ENCODE data around the gene FNDC3A.
"Not testable (repeated sequence)": the region's sequence is repeated elsewhere in the genome, so short reads cannot be mapped to it uniquely, and the experiment has no call there.

FNDC3A gene

DNA sequence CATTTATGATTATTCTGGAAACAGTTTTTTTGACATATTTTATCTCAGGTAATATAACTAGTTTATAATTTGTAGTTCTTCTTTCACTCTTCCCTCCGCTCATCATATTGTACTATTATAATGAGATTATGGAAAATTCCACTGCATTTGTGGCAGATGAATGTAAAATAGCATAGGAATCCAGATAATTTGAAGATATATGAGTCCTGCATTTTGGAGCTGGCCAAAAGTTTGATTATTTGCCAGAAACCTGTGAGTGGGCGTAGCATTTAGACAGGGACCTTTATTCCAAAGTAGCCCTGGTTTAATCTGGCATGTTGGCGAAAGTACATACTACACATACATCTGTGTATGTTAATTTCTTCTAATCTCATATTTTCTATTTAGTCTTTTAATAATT, 65.2 kb downstream of the FNDC3A start:
- no peak for DNase-seq (ENCODE audit: low spot score)
- FAIRE-seq: no peak

DNA sequence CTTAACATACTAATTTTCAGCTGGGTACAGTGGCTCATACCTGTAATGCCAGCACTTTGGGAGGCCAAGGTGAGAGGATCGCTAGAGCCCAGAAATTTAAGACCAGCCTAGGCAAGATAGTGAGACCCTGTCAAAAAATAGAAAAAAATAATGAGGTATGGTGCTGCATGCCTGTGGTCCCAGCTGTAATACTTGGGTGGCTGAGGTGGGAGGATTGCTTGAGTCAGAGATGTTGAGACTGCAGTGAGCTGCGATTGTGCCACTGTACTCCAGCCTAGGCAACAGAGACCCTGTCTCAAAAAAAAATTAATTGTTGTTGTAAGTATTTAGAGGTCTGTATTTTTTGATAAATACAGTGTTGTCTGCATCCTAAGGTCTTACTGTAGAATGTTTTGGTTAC, 66.8 kb downstream of the FNDC3A start:
- no peak for DNase-seq (ENCODE audit: low spot score)

DNA sequence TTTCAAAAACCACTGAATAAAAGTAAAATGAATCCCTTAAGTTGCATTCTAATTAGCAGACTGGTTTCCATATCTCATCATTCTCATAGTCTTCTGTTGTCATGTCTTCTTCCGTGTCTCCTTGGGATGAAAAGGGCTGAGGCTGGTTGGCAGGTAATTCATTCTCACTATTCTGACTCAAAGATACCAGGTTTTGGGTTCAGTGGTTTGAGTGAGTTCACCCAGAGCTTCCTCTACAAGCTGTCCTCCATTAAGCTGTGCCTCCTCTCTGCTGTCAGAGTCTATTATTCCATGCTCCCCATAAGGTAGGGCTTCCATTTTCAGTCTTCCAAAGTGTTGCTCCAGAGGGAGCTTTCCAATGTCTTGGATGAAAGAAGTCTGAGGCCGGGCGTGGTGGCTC, 68.3 kb downstream of the FNDC3A start:
- DNase-seq (ENCODE audit: low spot score) (no peak), FAIRE-seq (no peak)

More for the DNA sequence above, 66.8 kb downstream of the FNDC3A start:
- FAIRE-seq: no peak

GRCh38 chr13:49044836-49045235, 69.1 kb downstream of the FNDC3A start:
- DNase-seq (ENCODE audit: low spot score): no peak
- no peak for FAIRE-seq

GRCh38 chr13:49046002-49046401, 70.3 kb downstream of the FNDC3A start:
- no peak for FAIRE-seq
- DNase-seq (ENCODE audit: low spot score): no peak

DNA sequence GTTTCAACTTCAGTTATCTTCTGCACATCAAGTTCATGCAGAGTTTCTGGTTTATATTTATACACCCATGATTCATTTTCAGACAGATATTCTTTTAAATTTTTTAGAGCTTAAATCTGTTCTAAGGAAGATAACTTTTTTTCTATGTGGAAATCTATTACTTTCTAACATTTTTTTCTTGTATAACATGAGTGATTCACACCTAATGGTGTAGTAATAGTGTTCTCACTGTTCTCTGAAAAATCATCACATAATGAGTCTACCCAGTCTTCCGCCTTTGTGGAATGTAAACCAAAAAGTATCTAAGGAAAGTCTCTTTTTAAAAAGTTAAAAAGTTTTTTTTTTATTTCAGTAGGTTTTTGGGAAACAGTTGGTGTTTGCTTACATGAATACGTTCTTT, 70.8 kb downstream of the FNDC3A start:
- no peak for FAIRE-seq
- DNase-seq (ENCODE audit: low spot score): no peak

DNA sequence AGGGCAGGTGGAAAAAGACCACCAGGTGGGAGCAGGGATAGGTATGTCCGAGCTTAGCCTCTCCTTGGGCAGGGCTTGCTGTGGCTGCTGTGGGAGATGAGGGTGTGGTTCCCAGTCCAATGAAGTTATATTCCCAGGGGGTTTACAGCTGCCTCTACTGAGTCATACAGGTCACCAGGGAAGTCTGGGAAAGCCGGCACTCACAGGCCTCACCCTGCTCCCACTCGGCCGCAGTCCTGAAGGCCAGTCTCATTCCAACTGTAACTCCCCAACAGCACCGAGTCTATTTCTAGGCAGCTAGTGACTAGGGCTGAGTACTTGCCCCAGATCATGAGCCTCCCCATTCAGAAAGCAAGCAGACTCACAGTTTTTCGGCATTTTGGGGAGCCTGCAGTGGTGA, 77.1 kb downstream of the FNDC3A start:
- FAIRE-seq (no peak), DNase-seq (ENCODE audit: low spot score) (peak; percentile 5)

- DNase-seq (ENCODE audit: low spot score) (no peak), FAIRE-seq (no peak)
These were observed 77.5 kb downstream of the FNDC3A start for GRCh38 chr13:49053215-49053614.

DNA sequence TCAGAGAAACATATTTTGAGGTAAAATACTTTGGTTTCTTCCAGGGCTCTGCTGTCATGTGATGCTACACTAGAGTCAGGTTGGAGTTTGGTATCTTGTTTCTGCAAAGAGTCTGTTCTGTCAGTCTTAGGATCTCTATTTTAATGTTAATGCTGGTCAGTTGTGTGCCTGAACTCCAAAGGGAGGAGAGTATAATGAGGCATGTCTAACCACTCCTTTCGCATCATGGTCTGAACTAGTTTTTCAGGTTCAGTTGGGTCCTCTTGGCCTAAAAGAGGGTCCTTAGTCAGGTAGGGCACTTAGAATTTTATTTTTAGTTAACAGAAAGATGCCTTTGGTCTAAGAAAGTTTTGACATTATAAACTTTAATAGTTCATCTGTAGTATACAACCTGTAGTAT, 78.2 kb downstream of the FNDC3A start:
- FAIRE-seq: no peak

DNA sequence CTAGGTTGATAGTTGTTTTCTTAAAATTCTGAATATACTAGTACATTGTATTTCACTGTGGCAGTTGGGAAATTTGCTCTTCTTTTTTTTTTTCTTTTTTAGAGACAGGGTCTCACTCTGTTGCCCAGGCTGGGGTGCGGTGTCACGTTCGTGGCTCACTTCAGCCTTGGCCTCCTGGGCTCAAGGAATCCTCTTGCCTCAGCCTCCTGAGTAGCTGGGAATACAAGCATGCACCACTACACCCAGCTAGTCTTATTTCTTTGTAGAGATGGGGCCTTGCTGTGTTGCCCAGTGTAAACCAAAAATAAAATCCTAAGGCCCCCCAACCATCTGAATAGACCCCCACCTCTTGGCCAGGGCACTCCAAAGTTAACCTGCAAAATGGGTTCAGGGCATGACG, 79.3 kb downstream of the FNDC3A start:
- DNase-seq (ENCODE audit: low spot score) (no peak), FAIRE-seq (no peak)

More for the DNA sequence above, 78.2 kb downstream of the FNDC3A start:
- no peak for DNase-seq (ENCODE audit: low spot score)

DNA sequence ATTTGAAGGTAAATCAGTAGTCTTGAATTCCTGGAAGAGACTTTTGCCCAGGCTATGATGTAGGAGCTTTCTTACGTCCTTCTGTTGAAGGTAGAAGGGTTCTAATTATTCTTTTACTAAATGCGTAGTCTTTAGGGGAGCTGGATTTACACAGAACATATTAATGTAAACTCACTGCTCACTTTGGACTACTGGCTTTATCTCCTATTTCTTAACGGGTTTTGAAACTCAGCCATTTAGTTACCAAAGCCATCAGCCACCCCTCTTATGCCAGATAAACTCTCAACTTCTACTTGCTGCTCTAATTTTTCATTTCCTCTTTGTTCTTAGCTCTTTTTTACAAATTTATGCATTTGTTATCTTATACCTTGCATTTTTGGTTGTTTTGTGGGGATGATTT, 81.5 kb downstream of the FNDC3A start:
- no peak for DNase-seq (ENCODE audit: low spot score)
- FAIRE-seq: no peak

DNA sequence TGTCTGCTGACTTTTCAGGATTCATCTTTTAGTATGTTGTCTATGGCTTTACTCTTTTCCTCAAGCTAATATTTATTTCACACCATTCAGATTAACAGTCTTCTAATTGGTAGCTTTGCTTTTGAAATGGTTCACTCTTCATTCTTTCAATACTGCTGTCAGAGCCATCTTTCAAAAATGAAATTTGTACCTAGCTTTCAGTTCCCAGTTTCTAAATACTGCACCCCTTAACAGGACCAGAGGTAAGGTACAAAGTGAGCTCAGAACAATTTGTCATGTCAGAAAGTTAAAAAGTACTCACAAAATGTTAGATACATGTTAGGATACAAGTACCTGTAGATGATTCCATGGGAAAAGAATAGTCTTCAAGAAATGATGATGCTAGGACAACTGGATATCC, 83.0 kb downstream of the FNDC3A start:
- FAIRE-seq: no peak
- no peak for DNase-seq (ENCODE audit: low spot score)

GRCh38 chr13:49060678-49061387, 85.1 kb downstream of the FNDC3A start:
- no peak for FAIRE-seq
- no peak for DNase-seq (ENCODE audit: low spot score)

DNA sequence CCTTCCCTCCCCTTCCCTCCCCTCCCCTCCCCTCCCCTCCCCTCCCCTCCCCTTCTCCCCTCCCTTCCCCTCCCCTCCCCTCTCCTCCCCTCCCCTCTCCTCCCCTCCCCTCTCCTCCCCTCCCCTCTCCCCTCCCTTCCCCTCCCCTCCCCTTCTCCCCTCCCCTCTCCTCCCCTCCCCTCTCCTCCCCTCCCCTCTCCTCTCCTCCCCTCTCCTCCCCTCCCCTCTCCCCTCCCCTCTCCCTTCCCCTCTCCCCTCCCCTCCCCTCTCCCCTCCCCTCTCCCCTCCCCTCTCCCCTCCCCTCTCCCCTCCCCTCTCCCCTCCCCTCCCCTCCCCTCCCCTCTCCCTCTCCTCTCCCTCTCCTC, 85.7 kb downstream of the FNDC3A start:
- not testable (repeated sequence) for FAIRE-seq

GRCh38 chr13:49062297-49062896, 86.7 kb downstream of the FNDC3A start:
- DNase-seq (ENCODE audit: low spot score) (no peak), FAIRE-seq (no peak)

More for the DNA sequence above, 85.7 kb downstream of the FNDC3A start:
- not testable (repeated sequence) for DNase-seq (ENCODE audit: low spot score)

DNA sequence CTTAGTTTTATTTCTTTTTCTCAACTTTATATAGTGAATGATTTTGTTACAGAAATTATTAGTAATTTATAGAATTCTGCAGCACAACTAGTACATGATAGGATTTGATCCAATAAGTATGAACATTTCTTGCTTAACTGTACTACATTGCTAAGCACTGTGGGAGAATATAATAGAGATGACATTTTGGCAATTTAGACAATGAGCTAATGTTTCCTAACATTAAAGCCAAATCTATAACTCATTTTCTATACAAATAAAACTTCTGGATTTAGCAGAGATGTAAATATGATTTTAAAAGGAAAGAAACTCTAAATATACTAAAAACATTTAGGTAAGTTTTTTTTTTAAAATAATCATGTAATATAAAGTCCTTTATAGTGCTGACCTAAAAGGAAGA, 87.3 kb downstream of the FNDC3A start:
- no peak for FAIRE-seq
- DNase-seq (ENCODE audit: low spot score): no peak

- no peak for FAIRE-seq
These were observed 87.8 kb downstream of the FNDC3A start for GRCh38 chr13:49063497-49063896.

DNA sequence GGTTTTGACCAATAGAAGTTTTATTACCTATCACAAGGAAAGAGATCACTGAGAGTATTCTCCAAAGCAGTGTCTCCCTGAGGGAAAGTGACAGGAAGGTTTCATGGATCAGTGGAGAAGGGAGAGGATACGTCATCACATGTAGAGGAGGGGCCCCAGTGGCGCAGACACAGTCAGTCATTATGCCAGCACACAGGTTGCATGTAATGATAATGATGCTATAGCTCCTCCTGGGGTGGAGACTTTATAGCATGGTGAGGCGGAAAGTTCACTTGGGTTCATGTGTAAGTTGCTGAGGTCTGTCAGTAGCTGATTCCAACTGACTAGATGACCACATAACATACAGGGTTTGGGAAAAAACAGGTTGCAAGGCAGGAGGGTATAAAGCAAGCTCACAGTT, 88.8 kb downstream of the FNDC3A start:
- DNase-seq (ENCODE audit: low spot score) (no peak), FAIRE-seq (no peak)

More at GRCh38 chr13:49063497-49063896, 87.8 kb downstream of the FNDC3A start:
- DNase-seq (ENCODE audit: low spot score): no peak

DNA sequence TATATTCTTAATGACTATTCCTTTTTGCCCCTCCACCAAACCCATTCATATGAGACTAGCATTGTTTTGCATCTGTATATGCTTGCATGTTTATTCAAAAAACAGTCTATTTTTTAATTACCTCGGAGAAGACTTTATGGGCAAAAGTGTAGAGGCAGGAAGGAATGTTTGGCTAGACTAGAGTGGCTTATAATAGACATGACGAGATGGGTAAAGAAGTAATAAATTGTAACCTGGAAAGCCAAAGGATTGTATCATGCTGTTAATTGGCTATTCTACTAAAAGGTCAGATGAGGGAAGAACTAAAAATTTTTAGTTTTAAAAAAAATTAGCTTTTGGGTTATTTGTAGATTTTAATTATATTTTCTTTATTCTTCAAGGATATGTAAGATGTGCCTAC, 91.1 kb downstream of the FNDC3A start:
- FAIRE-seq: no peak
- no peak for DNase-seq (ENCODE audit: low spot score)

GRCh38 chr13:49068498-49068897, 92.8 kb downstream of the FNDC3A start:
- not testable (repeated sequence) for FAIRE-seq; DNase-seq (ENCODE audit: low spot score)

- not testable (repeated sequence) for FAIRE-seq; DNase-seq (ENCODE audit: low spot score)
These were observed 94.3 kb downstream of the FNDC3A start for GRCh38 chr13:49070021-49070420.

DNA sequence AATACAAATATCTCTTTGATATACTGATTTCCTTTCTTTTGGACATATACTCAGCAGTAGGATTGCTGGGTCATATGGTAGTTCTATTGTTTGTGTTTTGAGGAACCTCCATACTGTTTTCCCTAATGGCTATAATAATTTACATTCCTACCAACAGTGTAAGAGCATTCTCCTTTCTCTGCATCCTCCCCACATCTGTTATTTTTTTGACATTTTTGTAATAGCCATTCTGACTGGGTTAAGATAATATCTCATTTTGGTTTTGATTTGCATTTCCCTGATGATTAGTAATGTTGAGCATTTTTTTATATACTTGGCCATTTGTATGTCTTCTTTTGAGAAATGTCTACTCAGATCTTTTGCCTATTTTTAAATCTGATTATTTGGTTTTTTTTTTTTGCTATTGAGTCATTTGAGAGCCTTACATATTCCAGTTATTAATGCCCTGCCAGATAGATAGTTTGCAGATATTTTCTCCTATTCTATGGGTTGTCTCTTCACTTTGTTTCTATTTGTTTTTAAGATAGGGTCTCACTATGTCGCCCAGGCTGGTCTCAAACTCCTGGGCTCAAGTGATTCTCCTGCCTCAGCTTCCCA, 95.7 kb downstream of the FNDC3A start:
- FAIRE-seq (no peak), DNase-seq (ENCODE audit: low spot score) (no peak)
